Measurements from ENCODE around the gene LRRC8D.
"Not testable (repeated sequence)": the region's sequence is repeated elsewhere in the genome, so short reads cannot be mapped to it uniquely, and the experiment has no call there.

The LRRC8D gene

GRCh38 chr1:89820422-89821321 is at the start of gene LRRC8D:
TSS of gene LRRC8D (plus strand) at chr1:89821032. CDS start at chr1:89933069, 112,037 bp downstream.
- TF ChIP-seq, protein P1, sequence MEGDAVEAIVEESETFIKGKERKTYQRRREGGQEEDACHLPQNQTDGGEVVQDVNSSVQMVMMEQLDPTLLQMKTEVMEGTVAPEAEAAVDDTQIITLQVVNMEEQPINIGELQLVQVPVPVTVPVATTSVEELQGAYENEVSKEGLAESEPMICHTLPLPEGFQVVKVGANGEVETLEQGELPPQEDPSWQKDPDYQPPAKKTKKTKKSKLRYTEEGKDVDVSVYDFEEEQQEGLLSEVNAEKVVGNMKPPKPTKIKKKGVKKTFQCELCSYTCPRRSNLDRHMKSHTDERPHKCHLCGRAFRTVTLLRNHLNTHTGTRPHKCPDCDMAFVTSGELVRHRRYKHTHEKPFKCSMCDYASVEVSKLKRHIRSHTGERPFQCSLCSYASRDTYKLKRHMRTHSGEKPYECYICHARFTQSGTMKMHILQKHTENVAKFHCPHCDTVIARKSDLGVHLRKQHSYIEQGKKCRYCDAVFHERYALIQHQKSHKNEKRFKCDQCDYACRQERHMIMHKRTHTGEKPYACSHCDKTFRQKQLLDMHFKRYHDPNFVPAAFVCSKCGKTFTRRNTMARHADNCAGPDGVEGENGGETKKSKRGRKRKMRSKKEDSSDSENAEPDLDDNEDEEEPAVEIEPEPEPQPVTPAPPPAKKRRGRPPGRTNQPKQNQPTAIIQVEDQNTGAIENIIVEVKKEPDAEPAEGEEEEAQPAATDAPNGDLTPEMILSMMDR (IDR thresholded peaks at IDR 0.05; ENCODE audit: insufficient read depth, missing control alignments) = no peak
- DNase-seq (ENCODE audit: insufficient read length, low spot score) (peak; percentile 68), FAIRE-seq (no peak)

DNA sequence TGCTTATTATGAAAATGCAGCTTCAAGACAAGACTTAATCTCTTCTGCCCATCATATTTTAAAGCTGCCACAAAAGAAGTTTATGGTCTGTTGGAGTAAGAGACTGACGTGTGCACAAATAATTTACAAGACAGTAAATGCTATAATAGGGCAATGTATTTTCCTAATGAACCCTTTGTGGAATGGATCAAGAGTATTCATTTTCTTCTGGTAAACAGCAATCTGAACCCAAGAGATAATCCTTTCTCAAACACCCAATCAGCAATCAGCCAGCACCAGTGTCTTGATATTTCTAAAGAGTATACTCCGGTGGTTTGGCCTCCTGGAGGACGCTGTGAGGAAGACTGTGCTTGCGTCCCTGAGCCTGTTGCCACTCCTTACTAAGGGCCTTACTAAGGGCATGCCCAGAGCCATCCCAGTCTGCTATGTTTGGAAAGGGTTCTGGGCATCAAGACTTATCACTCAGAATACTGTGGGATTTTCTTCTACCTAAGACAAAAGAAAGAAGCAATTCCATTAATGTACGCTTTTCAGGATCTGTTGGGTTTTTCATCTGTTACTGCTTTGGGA is 48.8 kb upstream of the LRRC8D start:
- DNase-seq (ENCODE audit: insufficient read length, low spot score) = no peak
- TF ChIP-seq, protein P1 (IDR thresholded peaks at IDR 0.05; ENCODE audit: insufficient read depth, missing control alignments) = no peak
- FAIRE-seq = no peak

DNA sequence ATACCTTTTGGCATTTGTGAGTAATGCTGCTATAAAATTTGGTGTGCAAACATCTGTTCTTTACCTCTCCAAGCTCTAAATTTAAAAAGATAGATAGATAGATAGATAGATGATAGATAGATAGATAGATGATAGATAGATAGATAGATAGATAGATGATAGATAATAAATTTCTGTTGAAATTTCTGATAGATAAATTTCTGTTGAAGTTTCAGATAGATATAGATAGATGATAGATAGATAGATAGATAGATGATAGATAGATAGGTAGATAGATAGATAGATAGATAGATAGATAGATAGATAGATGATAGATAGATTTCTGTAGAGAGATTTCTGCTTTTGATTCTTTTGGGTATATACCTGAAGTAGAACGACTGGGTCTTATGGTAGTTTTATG is 44.7 kb upstream of the LRRC8D start:
- not testable (repeated sequence) for FAIRE-seq

DNA sequence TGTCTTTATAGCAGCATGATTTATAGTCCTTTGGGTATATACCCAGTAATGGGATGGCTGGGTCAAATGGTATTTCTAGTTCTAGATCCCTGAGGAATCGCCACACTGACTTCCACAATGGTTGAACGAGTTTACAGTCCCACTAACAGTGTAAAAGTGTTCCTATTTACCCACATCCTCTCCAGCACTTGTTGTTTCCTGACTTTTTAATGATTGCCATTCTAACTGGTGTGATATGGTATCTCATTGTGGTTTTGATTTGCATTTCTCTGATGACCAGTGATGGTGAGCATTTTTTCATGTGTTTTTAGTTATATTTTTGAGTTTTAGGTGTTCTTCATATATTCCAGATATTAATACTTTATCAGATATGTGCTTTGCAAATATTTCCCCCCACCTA is 43.6 kb upstream of the LRRC8D start:
- FAIRE-seq; DNase-seq (ENCODE audit: insufficient read length, low spot score): not testable (repeated sequence)

More for the DNA sequence above, 44.7 kb upstream of the LRRC8D start:
- not testable (repeated sequence) for DNase-seq (ENCODE audit: insufficient read length, low spot score)

DNA sequence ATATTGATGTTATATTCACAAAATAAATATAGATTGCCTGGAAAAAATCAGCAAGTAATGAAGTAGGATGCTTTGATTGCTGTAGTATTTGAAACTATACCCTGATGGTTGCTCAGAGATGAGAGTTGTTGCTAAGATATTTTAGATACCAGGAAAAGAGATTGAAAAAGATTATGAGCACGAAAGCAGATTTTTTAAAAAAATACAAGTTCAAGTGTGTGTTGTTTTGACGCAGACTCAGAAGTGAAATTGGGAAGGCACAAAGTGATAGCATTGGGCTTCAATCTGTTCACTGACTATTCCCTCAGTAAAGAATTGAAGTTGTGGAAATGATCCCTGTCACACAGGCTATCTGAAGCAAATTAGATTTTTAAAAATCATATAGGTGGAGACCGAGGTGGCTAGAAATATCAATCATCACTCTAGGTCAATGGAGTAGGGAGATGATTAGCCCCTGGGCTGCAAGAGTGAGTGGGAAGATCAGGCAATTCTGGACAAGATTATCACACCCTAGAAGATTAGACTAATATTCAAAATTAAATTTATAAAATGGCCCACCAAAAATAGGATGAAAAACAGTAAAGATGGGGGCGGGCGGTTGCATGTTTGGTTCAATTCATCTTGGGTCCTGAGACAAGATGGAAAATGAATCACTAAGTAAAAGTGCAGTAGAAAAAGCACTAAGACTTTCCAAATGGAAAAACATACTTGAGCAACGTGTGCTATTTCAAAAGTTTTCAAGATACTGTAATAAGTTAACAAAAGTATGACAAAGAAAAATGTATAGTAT is 41.5 kb upstream of the LRRC8D start:
- FAIRE-seq = no peak
- TF ChIP-seq, protein P1 (IDR thresholded peaks at IDR 0.05; ENCODE audit: insufficient read depth, missing control alignments) = no peak

GRCh38 chr1:89780721-89781120 is 40.1 kb upstream of the LRRC8D start:
- DNase-seq (ENCODE audit: insufficient read length, low spot score) (no peak), FAIRE-seq (no peak)
- TF ChIP-seq, protein P1 (IDR thresholded peaks at IDR 0.05; ENCODE audit: insufficient read depth, missing control alignments) = peak; percentile 41

More for the DNA sequence above, 41.5 kb upstream of the LRRC8D start:
- no peak for DNase-seq (ENCODE audit: insufficient read length, low spot score)

DNA sequence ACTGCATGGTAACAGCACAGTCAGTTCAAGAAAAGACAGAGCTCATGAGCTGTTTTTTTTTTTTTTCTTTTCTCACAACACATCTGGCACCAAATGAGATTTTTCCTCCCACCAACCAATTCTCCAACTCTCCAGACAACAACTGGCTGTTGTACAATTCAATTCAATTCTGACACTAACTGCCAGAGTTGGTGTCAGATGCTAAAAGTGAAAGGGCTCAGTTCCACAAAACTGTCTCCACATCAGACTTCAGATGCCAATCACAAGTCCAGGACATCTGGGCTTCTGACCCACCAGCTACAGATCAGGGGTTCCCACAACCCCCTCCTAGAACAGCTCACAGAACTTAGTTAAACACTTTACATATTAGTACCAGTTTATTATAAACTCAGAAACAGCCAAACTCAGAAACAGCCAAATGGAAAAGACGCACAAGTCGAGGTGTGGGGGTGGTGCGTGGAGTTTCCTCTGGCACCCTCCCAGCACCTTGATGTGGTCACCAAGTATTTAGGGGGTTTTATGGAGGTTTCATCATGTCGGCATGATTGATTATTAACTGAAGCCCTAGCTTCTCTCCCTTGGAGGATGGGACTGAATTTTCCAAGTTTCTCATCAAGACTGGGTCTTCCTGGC is 39.2 kb upstream of the LRRC8D start:
- TF ChIP-seq, protein P1 (IDR thresholded peaks at IDR 0.05; ENCODE audit: insufficient read depth, missing control alignments) = no peak
- DNase-seq (ENCODE audit: insufficient read length, low spot score) = no peak
- no peak for FAIRE-seq
